ENCODE data around the gene CHRM5. TPM values are rescaled to one million over a fixed set of nuclear protein-coding genes. Genes with fewer than 3 reads are reported as not detected.

Gene CHRM5
- total RNA-seq, 1 experiment from 2014 or later, result not detected

DNA sequence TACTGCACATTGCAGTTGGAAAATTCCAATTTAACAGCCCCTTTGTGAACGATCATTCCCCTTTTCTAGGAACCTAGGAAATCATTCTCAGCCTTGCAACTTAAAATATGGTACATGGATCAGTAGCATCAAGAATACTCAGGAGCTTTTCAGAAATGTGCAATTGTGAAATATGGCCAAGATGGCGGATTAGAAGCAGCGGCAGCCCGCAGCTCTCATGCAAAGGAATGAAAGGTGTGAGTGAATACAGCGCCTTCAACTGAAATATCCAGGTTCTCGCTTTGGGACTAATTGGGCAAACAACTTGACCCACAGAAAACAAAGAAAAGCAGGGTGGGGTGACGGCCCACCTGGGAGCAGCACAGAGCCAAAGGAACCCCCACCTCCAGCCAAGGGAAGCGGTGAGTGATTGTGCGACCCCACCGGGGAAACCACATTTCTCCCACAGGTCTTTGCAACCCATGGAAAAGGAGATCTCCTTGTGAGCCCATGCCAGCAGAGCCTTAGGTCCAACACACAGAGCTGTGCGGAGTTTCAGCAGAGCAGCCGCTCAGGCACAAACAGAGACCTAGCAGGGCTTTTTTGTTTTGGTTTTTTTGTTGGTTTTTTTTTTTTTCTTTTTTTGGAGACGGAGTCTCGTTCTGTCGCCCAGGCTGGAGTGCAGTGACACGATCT lies 78.3 kb downstream of the CHRM5 start:
- Histone ChIP-seq H3K36me3 (ENCODE audit: control insufficient read depth, insufficient read depth, low read length) (no peaks in the 10 kb centered on the region), H3K27me3 (ENCODE audit: control insufficient read depth, insufficient read depth, low read length) (no peaks in the 10 kb centered on the region), H3K9me3 (ENCODE audit: control insufficient read depth, insufficient read depth, low read depth, low read length) (no peaks in the 10 kb centered on the region), H3K4me1 (ENCODE audit: control insufficient read depth, insufficient read depth, low read length) (no peaks in the 10 kb centered on the region), H3K4me3 (ENCODE audit: low read depth in 2 of 2, low read length in 2 of 2) (no peak overlapping the region), H3K27ac (ENCODE audit: low read length) (no peak overlapping the region)
- no TSS peak for BruUV-seq (replicated peaks)
- DNase-seq (ENCODE audit: low read depth, low spot score), result no peak
- ATAC-seq, result no peak
- ChIA-PET CTCF (no interaction called here), POLR2A (no interaction called here)
- TF ChIP-seq, protein P1, sequence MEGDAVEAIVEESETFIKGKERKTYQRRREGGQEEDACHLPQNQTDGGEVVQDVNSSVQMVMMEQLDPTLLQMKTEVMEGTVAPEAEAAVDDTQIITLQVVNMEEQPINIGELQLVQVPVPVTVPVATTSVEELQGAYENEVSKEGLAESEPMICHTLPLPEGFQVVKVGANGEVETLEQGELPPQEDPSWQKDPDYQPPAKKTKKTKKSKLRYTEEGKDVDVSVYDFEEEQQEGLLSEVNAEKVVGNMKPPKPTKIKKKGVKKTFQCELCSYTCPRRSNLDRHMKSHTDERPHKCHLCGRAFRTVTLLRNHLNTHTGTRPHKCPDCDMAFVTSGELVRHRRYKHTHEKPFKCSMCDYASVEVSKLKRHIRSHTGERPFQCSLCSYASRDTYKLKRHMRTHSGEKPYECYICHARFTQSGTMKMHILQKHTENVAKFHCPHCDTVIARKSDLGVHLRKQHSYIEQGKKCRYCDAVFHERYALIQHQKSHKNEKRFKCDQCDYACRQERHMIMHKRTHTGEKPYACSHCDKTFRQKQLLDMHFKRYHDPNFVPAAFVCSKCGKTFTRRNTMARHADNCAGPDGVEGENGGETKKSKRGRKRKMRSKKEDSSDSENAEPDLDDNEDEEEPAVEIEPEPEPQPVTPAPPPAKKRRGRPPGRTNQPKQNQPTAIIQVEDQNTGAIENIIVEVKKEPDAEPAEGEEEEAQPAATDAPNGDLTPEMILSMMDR (IDR thresholded peaks at IDR 0.05), result no peak
- TF ChIP-seq POLR2AphosphoS5 (IDR thresholded peaks at IDR 0.05; ENCODE audit: low read depth, low read length), result no peak
- TF ChIP-seq, protein P2, sequence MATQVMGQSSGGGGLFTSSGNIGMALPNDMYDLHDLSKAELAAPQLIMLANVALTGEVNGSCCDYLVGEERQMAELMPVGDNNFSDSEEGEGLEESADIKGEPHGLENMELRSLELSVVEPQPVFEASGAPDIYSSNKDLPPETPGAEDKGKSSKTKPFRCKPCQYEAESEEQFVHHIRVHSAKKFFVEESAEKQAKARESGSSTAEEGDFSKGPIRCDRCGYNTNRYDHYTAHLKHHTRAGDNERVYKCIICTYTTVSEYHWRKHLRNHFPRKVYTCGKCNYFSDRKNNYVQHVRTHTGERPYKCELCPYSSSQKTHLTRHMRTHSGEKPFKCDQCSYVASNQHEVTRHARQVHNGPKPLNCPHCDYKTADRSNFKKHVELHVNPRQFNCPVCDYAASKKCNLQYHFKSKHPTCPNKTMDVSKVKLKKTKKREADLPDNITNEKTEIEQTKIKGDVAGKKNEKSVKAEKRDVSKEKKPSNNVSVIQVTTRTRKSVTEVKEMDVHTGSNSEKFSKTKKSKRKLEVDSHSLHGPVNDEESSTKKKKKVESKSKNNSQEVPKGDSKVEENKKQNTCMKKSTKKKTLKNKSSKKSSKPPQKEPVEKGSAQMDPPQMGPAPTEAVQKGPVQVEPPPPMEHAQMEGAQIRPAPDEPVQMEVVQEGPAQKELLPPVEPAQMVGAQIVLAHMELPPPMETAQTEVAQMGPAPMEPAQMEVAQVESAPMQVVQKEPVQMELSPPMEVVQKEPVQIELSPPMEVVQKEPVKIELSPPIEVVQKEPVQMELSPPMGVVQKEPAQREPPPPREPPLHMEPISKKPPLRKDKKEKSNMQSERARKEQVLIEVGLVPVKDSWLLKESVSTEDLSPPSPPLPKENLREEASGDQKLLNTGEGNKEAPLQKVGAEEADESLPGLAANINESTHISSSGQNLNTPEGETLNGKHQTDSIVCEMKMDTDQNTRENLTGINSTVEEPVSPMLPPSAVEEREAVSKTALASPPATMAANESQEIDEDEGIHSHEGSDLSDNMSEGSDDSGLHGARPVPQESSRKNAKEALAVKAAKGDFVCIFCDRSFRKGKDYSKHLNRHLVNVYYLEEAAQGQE (IDR thresholded peaks at IDR 0.05; ENCODE audit: insufficient read depth in 1 of 2, low read depth in 2 of 2, low read length in 1 of 2), result no peak
- no peak for TF ChIP-seq TCF7L2 (IDR thresholded peaks at IDR 0.05; ENCODE audit: low read depth, low read length)
- TF ChIP-seq SIN3A (IDR thresholded peaks at IDR 0.05; ENCODE audit: borderline replicate concordance, insufficient read depth, low read depth, low read length), result no peak
- intact Hi-C loops (cut with micrococcal nuclease; ENCODE audit: unreplicated experiment), result no loop called here
- in situ Hi-C loops (cut with HindIII; ENCODE audit: low pct_unique_long_range_greater_than_20kb, low sequenced_read_pairs), result no loop called here

DNA sequence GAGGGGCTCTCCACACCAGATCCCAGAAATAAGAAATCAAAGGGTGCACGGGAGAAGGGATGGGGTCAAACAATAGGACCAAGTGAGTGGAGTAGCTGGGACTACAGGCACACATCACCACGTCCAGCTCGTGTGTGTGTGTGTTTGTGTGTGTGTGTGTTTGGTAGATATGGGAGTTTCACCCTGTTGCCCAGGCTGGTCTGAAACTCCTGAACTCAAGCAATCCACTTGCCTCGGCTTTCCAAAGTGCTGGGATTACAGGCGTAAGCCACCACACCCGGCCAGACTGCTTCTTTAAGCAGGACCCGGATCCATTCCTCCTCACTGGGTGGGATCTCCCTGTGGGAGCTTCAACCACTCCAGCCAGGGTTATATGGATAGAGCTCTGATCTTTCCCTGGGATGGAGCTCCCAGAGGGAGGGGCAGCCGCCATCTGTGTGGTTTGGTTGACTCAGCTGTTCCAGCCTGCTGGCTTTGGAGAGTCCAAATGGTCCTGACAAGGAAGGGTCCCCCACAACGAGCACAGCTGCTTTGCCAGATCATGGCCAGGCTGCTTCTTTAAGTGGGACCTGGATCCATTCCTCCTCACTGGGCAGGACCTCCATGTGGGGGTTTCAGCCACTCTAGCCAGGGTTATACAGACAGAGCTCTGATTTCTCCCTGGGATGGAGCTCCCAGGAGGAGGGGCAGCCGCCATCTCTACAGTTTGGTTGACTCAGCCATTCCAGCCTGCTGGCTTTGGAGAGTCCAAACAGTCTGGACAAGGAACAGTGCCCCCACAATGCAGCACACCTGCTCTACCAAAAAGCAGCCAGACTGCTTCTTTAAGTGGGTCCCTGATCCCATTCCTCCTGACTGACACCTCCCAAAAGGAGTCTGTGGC lies 79.8 kb downstream of the CHRM5 start:
- ATAC-seq, result no peak
- Histone ChIP-seq H3K4me3 (ENCODE audit: low read depth in 2 of 2, low read length in 2 of 2) (no peak overlapping the region), H3K36me3 (ENCODE audit: control insufficient read depth, insufficient read depth, low read length) (no peaks in the 10 kb centered on the region), H3K4me1 (ENCODE audit: control insufficient read depth, insufficient read depth, low read length) (no peaks in the 10 kb centered on the region), H3K27ac (ENCODE audit: low read length) (no peak overlapping the region), H3K27me3 (ENCODE audit: control insufficient read depth, insufficient read depth, low read length) (no peaks in the 10 kb centered on the region), H3K9me3 (ENCODE audit: control insufficient read depth, insufficient read depth, low read depth, low read length) (no peaks in the 10 kb centered on the region)
- ChIA-PET CTCF (no interaction called here), POLR2A (no interaction called here)
- TF ChIP-seq TCF7L2 (IDR thresholded peaks at IDR 0.05; ENCODE audit: low read depth, low read length) (no peak), POLR2AphosphoS5 (IDR thresholded peaks at IDR 0.05; ENCODE audit: low read depth, low read length) (no peak), SIN3A (IDR thresholded peaks at IDR 0.05; ENCODE audit: borderline replicate concordance, insufficient read depth, low read depth, low read length) (no peak)
- TF ChIP-seq, protein P2 (IDR thresholded peaks at IDR 0.05; ENCODE audit: insufficient read depth in 1 of 2, low read depth in 2 of 2, low read length in 1 of 2), result no peak
- TF ChIP-seq, protein P1 (IDR thresholded peaks at IDR 0.05), result no peak
- DNase-seq (ENCODE audit: low read depth, low spot score), result no peak
- no TSS peak for BruUV-seq (replicated peaks)
- intact Hi-C loops (cut with micrococcal nuclease; ENCODE audit: unreplicated experiment), result no loop called here
- in situ Hi-C loops (cut with HindIII; ENCODE audit: low pct_unique_long_range_greater_than_20kb, low sequenced_read_pairs), result no loop called here
